Fibroblast of lung (primary cell): ENCODE measurements around the gene MYBPH. TPM values are rescaled to one million over a fixed set of nuclear protein-coding genes. Genes with fewer than 3 reads are reported as not detected.
A peak's percentile ranks its signal among the peaks of the same experiment; 100 is the strongest.

Experiments used
- DNase-seq, 2 donors: peaks; one replicate each; pipeline versions ENCODE4 v3.0.0 to v3.0.0-alpha.2; 2010; ENCODE audit warnings: low read depth in 2 of 2
- H2AFZ ChIP-seq: 2 replicates; pipeline ENCODE4 v1.5.1; 2012; ENCODE audit warnings: low read length, control low read depth, inconsistent platforms
- H3K27ac ChIP-seq: 2 replicates; pipeline ENCODE4 v1.5.1; 2011; ENCODE audit warnings: low read length, control low read depth; ENCODE audit not compliant: insufficient read depth
- H3K27me3 ChIP-seq: 2 replicates; pipeline ENCODE4 v1.5.1; 2011; ENCODE audit warnings: mild to moderate bottlenecking, low read length; ENCODE audit not compliant: control insufficient read depth, insufficient read depth
- H3K36me3 ChIP-seq: 2 replicates; pipeline ENCODE4 v1.5.1; 2011; ENCODE audit warnings: low read length; ENCODE audit not compliant: control insufficient read depth, insufficient read depth
- H3K4me1 ChIP-seq: 2 replicates; pipeline ENCODE4 v1.5.1; 2011; ENCODE audit warnings: low read length; ENCODE audit not compliant: control insufficient read depth, insufficient read depth; ENCODE audit errors: extremely low read depth
- H3K4me2 ChIP-seq: 2 replicates; pipeline ENCODE4 v1.5.1; 2011; ENCODE audit warnings: low read length, control low read depth; ENCODE audit not compliant: insufficient read depth; ENCODE audit errors: extremely low read depth
- H3K4me3 ChIP-seq, 4 experiments: fragments of 200-600 bp in 1 of 4; sonication (generic) in 1 of 4; replicated peaks in 1 of 4; 2 replicates each; pipeline ENCODE4 v1.5.1; 2011 to 2016; ENCODE audit warnings: low read length in 4 of 4, low read depth in 3 of 4, mild to moderate bottlenecking in 3 of 4, control low read depth in 2 of 4, inconsistent platforms in 1 of 4, mixed read lengths in 1 of 4; ENCODE audit not compliant: insufficient read depth in 1 of 4; ENCODE audit errors: control extremely low read depth in 1 of 4
- H3K79me2 ChIP-seq: 2 replicates; pipeline ENCODE4 v1.5.1; 2012; ENCODE audit warnings: mild to moderate bottlenecking, low read length, inconsistent platforms; ENCODE audit not compliant: control insufficient read depth, insufficient read depth
- H3K9ac ChIP-seq: 2 replicates; pipeline ENCODE4 v1.5.1; 2011; ENCODE audit warnings: mild to moderate bottlenecking, low read length, control low read depth; ENCODE audit not compliant: insufficient read depth
- H3K9me3 ChIP-seq: 2 replicates; pipeline ENCODE4 v1.5.1; 2012; ENCODE audit warnings: low read depth, low read length; ENCODE audit not compliant: control insufficient read depth, insufficient read depth
- H4K20me1 ChIP-seq: 2 replicates; pipeline ENCODE4 v1.5.1; 2011; ENCODE audit warnings: low read length; ENCODE audit not compliant: control insufficient read depth, insufficient read depth; ENCODE audit errors: extremely low read depth
- CTCF ChIP-seq, 2 donors: IDR thresholded peaks in 1 of 2; conservative IDR thresholded peaks in 1 of 2; 1 replicate in 1 of 2; 2 replicates in 1 of 2; pipeline ENCODE4 v1.5.1; 2011 to 2012; ENCODE audit warnings: low read length in 2 of 2, control low read depth in 1 of 2, inconsistent platforms in 1 of 2, low read depth in 1 of 2, mild to moderate bottlenecking in 1 of 2
- EZH2 ChIP-seq: IDR thresholded peaks from 2 replicates; pipeline ENCODE4 v1.5.1; 2012; ENCODE audit warnings: low read length, control low read depth, mild to moderate bottlenecking; ENCODE audit errors: missing control alignments
- polyA plus RNA-seq, 2 donors: library from polyadenylated mRNA; depleted of rRNA in 1 of 2; stranded (reverse) in 1 of 2; unstranded in 1 of 2; fragments of >200 nt; gene quantifications; 2 replicates each; pipeline ENCODE4 v1.2.1, GENCODE V29; 2011 to 2012; ENCODE audit warnings: missing spikeins in 1 of 2
- total RNA-seq: library from RNA; depleted of rRNA; stranded (reverse); fragments of >200 nt; gene quantifications from 2 replicates; pipeline ENCODE4 v1.2.1, GENCODE V29; 2014

MYBPH gene
- total and polyA plus RNA-seq, 2 donors (not counting 1 experiment from before 2014, with no cell fraction given), result 0.17 to 5.5 TPM

- H4K20me1 ChIP-seq, result no peaks in the 10 kb centered on the region
- no peak overlapping the region for H2AFZ ChIP-seq
- no peaks in the 10 kb centered on the region for H3K79me2 ChIP-seq
- no peak overlapping the region for H3K9ac ChIP-seq
- peaks cover 31% of the 10 kb centered on the region for H3K4me1 ChIP-seq
- no peak for TF ChIP-seq EZH2
- no peak for TF ChIP-seq CTCF (conservative IDR thresholded peaks at IDR 0.05 in 1 of 2, IDR thresholded peaks at IDR 0.05 in 1 of 2; ENCODE audit: low read depth in 1 of 2, low read length in 2 of 2)
- peak overlapping the region; percentile 63 for H3K27ac ChIP-seq
- no peaks in the 10 kb centered on the region for H3K36me3 ChIP-seq
- H3K4me2 ChIP-seq, result peak overlapping the region; percentile 15
- H3K9me3 ChIP-seq, result no peaks in the 10 kb centered on the region
- no peaks in the 10 kb centered on the region for H3K27me3 ChIP-seq
- peak; percentile 83 to 84 for DNase-seq
- no peak overlapping the region for H3K4me3 ChIP-seq
These were observed 24.4 kb upstream of the MYBPH start for GRCh38 chr1:203199816-203200571.

GRCh38 chr1:203199481-203199815, 23.8 kb upstream of the MYBPH start:
- H3K9ac ChIP-seq, result no peak overlapping the region
- H3K4me2 ChIP-seq, result no peak overlapping the region
- peaks cover 31% of the 10 kb centered on the region for H3K4me1 ChIP-seq

GRCh38 chr1:203199002-203199401, 23.4 kb upstream of the MYBPH start:
- Histone ChIP-seq H3K9me3 (no peaks in the 10 kb centered on the region), H2AFZ (no peak overlapping the region), H3K36me3 (no peaks in the 10 kb centered on the region), H3K4me3 (no peak overlapping the region), H4K20me1 (no peaks in the 10 kb centered on the region), H3K4me2 (no peak overlapping the region), H3K4me1 (peaks cover 31% of the 10 kb centered on the region), H3K9ac (no peak overlapping the region), H3K27me3 (no peaks in the 10 kb centered on the region), H3K27ac (peak overlapping the region; percentile 63), H3K79me2 (no peaks in the 10 kb centered on the region)
- TF ChIP-seq EZH2 (no peak), CTCF (conservative IDR thresholded peaks at IDR 0.05 in 1 of 2, IDR thresholded peaks at IDR 0.05 in 1 of 2; ENCODE audit: low read depth in 1 of 2, low read length in 2 of 2) (no peak)
- DNase-seq, result no peak

More at GRCh38 chr1:203199481-203199815, 23.8 kb upstream of the MYBPH start:
- Histone ChIP-seq H3K27ac (peak overlapping the region; percentile 63), H4K20me1 (no peaks in the 10 kb centered on the region), H3K9me3 (no peaks in the 10 kb centered on the region), H2AFZ (no peak overlapping the region), H3K79me2 (no peaks in the 10 kb centered on the region), H3K36me3 (no peaks in the 10 kb centered on the region), H3K4me3 (no peak overlapping the region), H3K27me3 (no peaks in the 10 kb centered on the region)
- TF ChIP-seq EZH2 (no peak), CTCF (conservative IDR thresholded peaks at IDR 0.05 in 1 of 2, IDR thresholded peaks at IDR 0.05 in 1 of 2; ENCODE audit: low read depth in 1 of 2, low read length in 2 of 2) (no peak)
- no peak for DNase-seq
